Esophagus squamous epithelium (tissue), 5 donors: ENCODE results near the gene ESRRA. TPM values are rescaled to one million over a fixed set of nuclear protein-coding genes. Genes with fewer than 3 reads are reported as not detected.

Experiments
- DNase-seq: peaks from one replicate; lab custom pipeline; 2025; lab: John Stamatoyannopoulos, UW
- H3K27ac ChIP-seq, 4 donors: fragments of 200-600 bp; sonication (generic); one replicate each; pipeline ENCODE4 v1.5.1; 2016 to 2019; ENCODE audit warnings: mild to moderate bottlenecking in 1 of 4
- H3K27me3 ChIP-seq, 4 donors: fragments of 200-600 bp; sonication (generic); 1 replicate in 3 of 4; 2 replicates in 1 of 4; pipeline versions ENCODE4 v1.5.1 to v1.6.0; 2017 to 2021; ENCODE audit warnings: antibody characterized with exemption in 1 of 4
- H3K36me3 ChIP-seq, 3 donors: fragments of 200-600 bp; sonication (generic); one replicate each; pipeline ENCODE4 v1.5.1; 2016 to 2019
- H3K4me1 ChIP-seq, 3 donors: fragments of 200-600 bp; sonication (generic); one replicate each; pipeline ENCODE4 v1.5.1; 2017 to 2019
- H3K4me3 ChIP-seq, 4 donors: fragments of 200-600 bp; sonication (generic); 1 replicate in 3 of 4; 2 replicates in 1 of 4; pipeline ENCODE4 v1.5.1; 2016 to 2019; ENCODE audit warnings: mild to moderate bottlenecking in 2 of 4, moderate library complexity in 1 of 4
- H3K9me3 ChIP-seq, 3 donors: fragments of 200-600 bp; sonication (generic); one replicate each; pipeline ENCODE4 v1.5.1; 2016 to 2019
- CTCF ChIP-seq, 6 experiments: fragments of 450-650 bp in 4 of 6; fragments of 200-600 bp in 2 of 6; sonication (generic) in 2 of 6; IDR thresholded peaks; one replicate each; pipeline ENCODE4 v1.5.1; 2016 to 2019; ENCODE audit warnings: antibody characterized with exemption in 6 of 6, mild to moderate bottlenecking in 4 of 6, moderate library complexity in 4 of 6
- POLR2A ChIP-seq, 4 donors: fragments of 450-650 bp; IDR thresholded peaks; one replicate each; pipeline ENCODE4 v1.6.1; 2017; ENCODE audit warnings: antibody characterized with exemption in 4 of 4, mild to moderate bottlenecking in 4 of 4, moderate library complexity in 3 of 4
- WGBS, 2 donors: methylation state at CpG; one replicate each; pipeline ENCODE4 v1.1.5; 2018; 5-methylcytosine and 5-hydroxymethylcytosine counted together
- intact Hi-C: fragments of 100-400 bp; cut with DNase I; formaldehyde crosslinking; loops from one replicate; pipeline ENCODE4 v1.15.0; 2022
- total RNA-seq, 4 donors: library from RNA; depleted of rRNA; stranded (reverse); fragments of >200 nt; gene quantifications; one replicate each; pipeline ENCODE4 v1.1.0, GENCODE V29; 2016
- donor health status: DM: yes; HTN: yes; CAD: no.

Gene ESRRA
- total RNA-seq, 4 donors from 2014 or later = 81.9 to 131 (median 99.7) TPM

- Histone ChIP-seq H3K4me1 (peaks cover 24 to 46% (median 29%) of the 10 kb centered on the region in 3 donors), H3K4me3 (no peak overlapping the region), H3K27ac (peak overlapping the region; percentile 70 to 87 (median 79)), H3K36me3 (no peaks in the 10 kb centered on the region), H3K27me3 (no peaks in the 10 kb centered on the region), H3K9me3 (no peaks in the 10 kb centered on the region)
- DNase-seq = no peak
- TF ChIP-seq CTCF (IDR thresholded peaks at IDR 0.05) (no peak), POLR2A (IDR thresholded peaks at IDR 0.05) (no peak)
- intact Hi-C loops = no loop called here
- WGBS, 2 donors = 30 to 63% methylated on average over 8 of the region's 12 CpGs
These were observed 42.0 kb downstream of the ESRRA start for GRCh38 chr11:64347193-64347867.

- DNase-seq = no peak
- TF ChIP-seq POLR2A (IDR thresholded peaks at IDR 0.05) = no peak
- no peak for TF ChIP-seq CTCF (IDR thresholded peaks at IDR 0.05)
- H3K4me1 ChIP-seq = peaks cover 15 to 34% (median 21%) of the 10 kb centered on the region in 3 donors
- H3K9me3 ChIP-seq = no peaks in the 10 kb centered on the region
- H3K27ac ChIP-seq = peak overlapping the region; percentile 72 to 87 (median 79)
- H3K4me3 ChIP-seq = no peak overlapping the region
- WGBS, 2 donors = 76 to 92% methylated on average over 5 to 9 of the region's 14 CpGs
- no peaks in the 10 kb centered on the region for H3K36me3 ChIP-seq
- intact Hi-C loops = no loop called here
- no peaks in the 10 kb centered on the region for H3K27me3 ChIP-seq
These were observed 43.2 kb downstream of the ESRRA start for GRCh38 chr11:64348383-64349024.

DNA sequence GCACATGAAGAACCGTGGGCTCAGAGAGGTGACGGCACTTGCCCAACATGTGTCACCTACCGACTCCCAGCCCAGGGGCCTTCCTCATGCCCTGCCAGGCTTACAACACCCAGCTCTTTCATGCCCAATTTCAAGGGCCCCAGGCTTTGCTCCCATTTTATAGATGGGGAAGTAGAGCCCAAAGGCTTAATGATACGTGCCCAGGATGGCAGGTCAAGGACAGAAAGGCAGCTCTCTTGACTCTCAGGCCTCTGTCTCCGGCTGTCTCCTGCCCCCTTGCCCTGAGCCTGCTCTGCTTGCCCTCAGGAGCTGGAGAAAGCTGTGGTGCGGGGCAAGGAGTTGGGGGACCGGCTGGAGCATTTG lies 43.7 kb downstream of the ESRRA start:
- no peaks in the 10 kb centered on the region for H3K27me3 ChIP-seq
- WGBS, 2 donors = 59 to 80% methylated on average over 3 to 5 of the region's 7 CpGs
- H3K9me3 ChIP-seq = no peaks in the 10 kb centered on the region
- no peak for DNase-seq
- TF ChIP-seq CTCF (IDR thresholded peaks at IDR 0.05) = no peak
- TF ChIP-seq POLR2A (IDR thresholded peaks at IDR 0.05) = no peak
- H3K4me1 ChIP-seq = peaks cover 15 to 30% (median 21%) of the 10 kb centered on the region in 3 donors
- peak overlapping the region in 3 of 4 donors; percentile 74 to 87 (median 84) for H3K27ac ChIP-seq
- intact Hi-C loops = no loop called here
- H3K4me3 ChIP-seq = no peak overlapping the region
- no peaks in the 10 kb centered on the region for H3K36me3 ChIP-seq

- Histone ChIP-seq H3K27ac (peak overlapping the region in 1 of 4 donors; percentile 84), H3K4me1 (peaks cover 15 to 30% (median 21%) of the 10 kb centered on the region in 3 donors), H3K4me3 (no peak overlapping the region), H3K9me3 (no peaks in the 10 kb centered on the region), H3K27me3 (no peaks in the 10 kb centered on the region), H3K36me3 (no peaks in the 10 kb centered on the region)
- intact Hi-C loops = no loop called here
- TF ChIP-seq POLR2A (IDR thresholded peaks at IDR 0.05) (no peak), CTCF (IDR thresholded peaks at IDR 0.05) (no peak)
- 82 to 90% methylated on average over 11 of the region's 11 CpGs for WGBS, 2 donors
- no peak for DNase-seq
These were observed 44.1 kb downstream of the ESRRA start for GRCh38 chr11:64349404-64349803.

- Histone ChIP-seq H3K27ac (no peak overlapping the region), H3K4me3 (no peak overlapping the region), H3K4me1 (peaks cover 15 to 42% (median 29%) of the 10 kb centered on the region in 3 donors), H3K36me3 (no peaks in the 10 kb centered on the region), H3K27me3 (no peaks in the 10 kb centered on the region), H3K9me3 (no peaks in the 10 kb centered on the region)
- no peak for DNase-seq
- 85 to 90% methylated on average over 10 to 14 of the region's 18 CpGs for WGBS, 2 donors
- TF ChIP-seq CTCF (IDR thresholded peaks at IDR 0.05) (no peak), POLR2A (IDR thresholded peaks at IDR 0.05) (no peak)
- intact Hi-C loops = no loop called here
These were observed 45.9 kb downstream of the ESRRA start for GRCh38 chr11:64351136-64351631.
